HL-60 (cell line): ENCODE measurements around the gene SLC37A3.
"Not testable (repeated sequence)": the region's sequence is repeated elsewhere in the genome, so short reads cannot be mapped to it uniquely, and the experiment has no call there.

Source experiments
- DNase-seq, 2 experiments: peaks; one replicate each; pipeline ENCODE4 v3.0.0-alpha.2; 2010 to 2020; ENCODE audit warnings: low read depth in 1 of 2, low spot score in 1 of 2
- H3K27ac ChIP-seq: fragments of 250-450 bp; sonication (Bioruptor Pico); replicated peaks from 2 replicates; pipeline ENCODE4 v1.5.1; 2020; ENCODE audit warnings: mild to moderate bottlenecking, moderate library complexity
- H3K27me3 ChIP-seq: fragments of 250-450 bp; sonication (Bioruptor Pico); 2 replicates; pipeline ENCODE4 v1.5.1; 2021; ENCODE audit warnings: mild to moderate bottlenecking, moderate library complexity; ENCODE audit not compliant: insufficient read depth, poor library complexity, severe bottlenecking
- H3K4me3 ChIP-seq: replicated peaks from 2 replicates; pipeline ENCODE4 v1.5.1; 2011; ENCODE audit warnings: mild to moderate bottlenecking, control low read depth, low read length; ENCODE audit not compliant: insufficient read depth
- GABPA ChIP-seq: IDR thresholded peaks from 2 replicates; pipeline ENCODE4 v1.6.1; 2012; ENCODE audit warnings: low read depth
- POLR2AphosphoS5 ChIP-seq: IDR thresholded peaks from 2 replicates; pipeline ENCODE4 v1.6.1; 2012; ENCODE audit warnings: low read depth
- SPI1 ChIP-seq: IDR thresholded peaks from 2 replicates; pipeline ENCODE4 v1.6.1; 2012; ENCODE audit warnings: low read depth, mild to moderate bottlenecking, borderline replicate concordance
- TF ChIP-seq, protein P1 (sequence below): IDR thresholded peaks from 2 replicates; pipeline ENCODE4 v1.6.1; 2012; ENCODE audit warnings: low read depth; ENCODE audit not compliant: insufficient replicate concordance
- TF ChIP-seq, protein P2 (sequence below): IDR thresholded peaks from one replicate; pipeline ENCODE4 v1.5.1; 2011; ENCODE audit warnings: low read length, control low read depth, inconsistent platforms; ENCODE audit not compliant: insufficient read depth

Gene SLC37A3

DNA sequence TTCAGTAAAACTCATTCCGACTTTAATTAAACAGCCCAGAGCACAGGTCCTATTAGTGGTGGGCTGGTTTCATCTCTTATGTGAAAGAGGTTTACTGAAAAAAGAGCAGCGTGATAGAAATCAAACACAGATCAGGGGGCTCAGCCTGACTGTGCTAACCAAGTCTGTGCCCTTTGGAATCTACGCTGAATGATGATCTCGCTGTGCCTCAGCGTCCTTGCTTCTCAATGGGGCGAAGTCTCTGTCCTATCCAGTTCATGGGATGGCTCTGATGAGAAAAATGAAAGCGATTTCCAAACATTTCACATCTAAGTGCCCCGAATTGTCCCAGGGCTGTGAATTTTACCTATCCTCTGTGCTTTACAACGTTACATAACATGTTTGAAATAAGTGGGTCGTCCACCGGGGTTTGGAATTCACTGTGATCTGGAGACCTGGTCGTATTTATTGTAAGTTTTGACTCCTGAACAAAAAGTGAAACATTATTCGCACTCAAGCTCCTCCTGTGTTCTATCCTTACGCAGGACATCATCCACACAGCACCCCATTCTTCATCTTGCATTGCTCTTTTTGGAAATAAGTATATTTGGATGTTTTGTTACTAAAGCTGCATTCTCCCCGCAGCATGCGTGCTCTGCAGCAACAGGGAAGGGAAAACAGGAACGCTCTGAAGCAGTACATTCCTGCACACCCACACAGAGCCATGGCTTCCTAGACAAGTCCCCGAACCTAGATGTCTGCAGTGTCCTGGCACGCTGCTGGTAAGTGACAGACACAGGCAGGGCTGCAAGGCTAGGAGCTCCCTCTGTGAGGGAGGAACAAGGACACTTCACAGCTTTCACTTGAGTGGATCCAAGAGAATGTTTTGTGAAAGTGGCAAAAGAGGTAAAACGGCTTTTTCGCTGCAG, 83.5 kb downstream of the SLC37A3 start:
- H3K4me3 ChIP-seq = no peak overlapping the region
- H3K27me3 ChIP-seq = peaks cover 8% of the 10 kb centered on the region
- no peak overlapping the region for H3K27ac ChIP-seq
- DNase-seq = no peak
- no peak for TF ChIP-seq POLR2AphosphoS5
- no peak for TF ChIP-seq GABPA
- no peak for TF ChIP-seq SPI1
- TF ChIP-seq, protein P1, sequence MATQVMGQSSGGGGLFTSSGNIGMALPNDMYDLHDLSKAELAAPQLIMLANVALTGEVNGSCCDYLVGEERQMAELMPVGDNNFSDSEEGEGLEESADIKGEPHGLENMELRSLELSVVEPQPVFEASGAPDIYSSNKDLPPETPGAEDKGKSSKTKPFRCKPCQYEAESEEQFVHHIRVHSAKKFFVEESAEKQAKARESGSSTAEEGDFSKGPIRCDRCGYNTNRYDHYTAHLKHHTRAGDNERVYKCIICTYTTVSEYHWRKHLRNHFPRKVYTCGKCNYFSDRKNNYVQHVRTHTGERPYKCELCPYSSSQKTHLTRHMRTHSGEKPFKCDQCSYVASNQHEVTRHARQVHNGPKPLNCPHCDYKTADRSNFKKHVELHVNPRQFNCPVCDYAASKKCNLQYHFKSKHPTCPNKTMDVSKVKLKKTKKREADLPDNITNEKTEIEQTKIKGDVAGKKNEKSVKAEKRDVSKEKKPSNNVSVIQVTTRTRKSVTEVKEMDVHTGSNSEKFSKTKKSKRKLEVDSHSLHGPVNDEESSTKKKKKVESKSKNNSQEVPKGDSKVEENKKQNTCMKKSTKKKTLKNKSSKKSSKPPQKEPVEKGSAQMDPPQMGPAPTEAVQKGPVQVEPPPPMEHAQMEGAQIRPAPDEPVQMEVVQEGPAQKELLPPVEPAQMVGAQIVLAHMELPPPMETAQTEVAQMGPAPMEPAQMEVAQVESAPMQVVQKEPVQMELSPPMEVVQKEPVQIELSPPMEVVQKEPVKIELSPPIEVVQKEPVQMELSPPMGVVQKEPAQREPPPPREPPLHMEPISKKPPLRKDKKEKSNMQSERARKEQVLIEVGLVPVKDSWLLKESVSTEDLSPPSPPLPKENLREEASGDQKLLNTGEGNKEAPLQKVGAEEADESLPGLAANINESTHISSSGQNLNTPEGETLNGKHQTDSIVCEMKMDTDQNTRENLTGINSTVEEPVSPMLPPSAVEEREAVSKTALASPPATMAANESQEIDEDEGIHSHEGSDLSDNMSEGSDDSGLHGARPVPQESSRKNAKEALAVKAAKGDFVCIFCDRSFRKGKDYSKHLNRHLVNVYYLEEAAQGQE = no peak
- TF ChIP-seq, protein P2, sequence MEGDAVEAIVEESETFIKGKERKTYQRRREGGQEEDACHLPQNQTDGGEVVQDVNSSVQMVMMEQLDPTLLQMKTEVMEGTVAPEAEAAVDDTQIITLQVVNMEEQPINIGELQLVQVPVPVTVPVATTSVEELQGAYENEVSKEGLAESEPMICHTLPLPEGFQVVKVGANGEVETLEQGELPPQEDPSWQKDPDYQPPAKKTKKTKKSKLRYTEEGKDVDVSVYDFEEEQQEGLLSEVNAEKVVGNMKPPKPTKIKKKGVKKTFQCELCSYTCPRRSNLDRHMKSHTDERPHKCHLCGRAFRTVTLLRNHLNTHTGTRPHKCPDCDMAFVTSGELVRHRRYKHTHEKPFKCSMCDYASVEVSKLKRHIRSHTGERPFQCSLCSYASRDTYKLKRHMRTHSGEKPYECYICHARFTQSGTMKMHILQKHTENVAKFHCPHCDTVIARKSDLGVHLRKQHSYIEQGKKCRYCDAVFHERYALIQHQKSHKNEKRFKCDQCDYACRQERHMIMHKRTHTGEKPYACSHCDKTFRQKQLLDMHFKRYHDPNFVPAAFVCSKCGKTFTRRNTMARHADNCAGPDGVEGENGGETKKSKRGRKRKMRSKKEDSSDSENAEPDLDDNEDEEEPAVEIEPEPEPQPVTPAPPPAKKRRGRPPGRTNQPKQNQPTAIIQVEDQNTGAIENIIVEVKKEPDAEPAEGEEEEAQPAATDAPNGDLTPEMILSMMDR = no peak

DNA sequence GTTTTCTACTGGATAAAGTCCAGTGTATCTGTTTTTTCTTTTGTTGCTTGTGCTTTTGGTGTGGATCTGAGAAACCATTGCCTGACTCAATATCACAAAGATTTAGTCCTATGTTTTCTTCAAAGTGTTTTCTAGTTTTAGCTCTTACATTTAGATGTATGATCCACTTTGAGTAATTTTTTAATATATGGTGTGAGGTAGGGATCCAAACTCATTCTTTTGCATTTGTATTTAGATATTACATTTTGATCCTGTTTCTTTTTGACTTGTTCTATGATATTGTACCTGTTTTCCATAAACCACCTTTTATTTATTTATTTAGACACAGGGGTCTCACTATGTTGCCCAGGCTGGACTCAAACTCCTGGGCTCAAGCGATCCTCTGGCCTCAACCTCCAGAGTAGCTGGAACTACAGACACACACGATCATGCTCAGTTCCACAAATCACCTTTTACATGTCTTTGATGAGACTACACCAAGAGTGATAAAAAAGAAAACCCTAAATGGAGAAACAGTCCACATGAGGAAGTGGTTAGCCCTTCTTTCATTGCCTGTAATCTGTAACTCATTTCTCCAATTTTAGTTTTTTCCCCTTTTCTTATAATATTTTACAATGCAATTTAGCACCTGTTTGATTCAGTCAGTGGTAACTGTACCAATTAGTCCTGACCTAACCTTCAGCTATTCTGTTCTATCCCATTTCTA, 86.0 kb downstream of the SLC37A3 start:
- Histone ChIP-seq H3K27me3 (peaks cover 9% of the 10 kb centered on the region), H3K27ac (no peak overlapping the region), H3K4me3 (no peak overlapping the region)
- DNase-seq = peak in 1 of 2 experiments; percentile 3
- TF ChIP-seq SPI1 = peak; percentile 83
- TF ChIP-seq, protein P2 = no peak
- no peak for TF ChIP-seq POLR2AphosphoS5

DNA sequence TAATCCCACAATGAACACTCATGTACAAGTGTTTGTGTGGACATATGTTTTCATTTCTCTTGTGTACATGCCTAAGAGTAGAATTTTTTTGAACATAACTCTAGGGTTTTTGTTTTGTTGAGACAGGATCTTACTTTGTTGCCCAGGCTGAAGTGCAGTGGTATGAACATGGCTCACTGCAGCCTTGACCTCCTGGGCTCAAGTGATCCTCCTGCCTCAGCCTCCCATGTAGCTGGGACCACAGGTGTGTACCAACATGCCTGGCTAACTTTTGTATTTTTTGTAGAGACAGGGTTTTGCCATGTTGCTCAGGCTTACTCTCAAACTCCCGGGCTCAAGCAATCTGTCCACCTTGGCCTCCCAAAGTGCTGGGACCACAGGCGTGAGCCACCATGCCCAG, 87.2 kb downstream of the SLC37A3 start:
- H3K4me3 ChIP-seq, DNase-seq, H3K27me3 ChIP-seq, H3K27ac ChIP-seq: not testable (repeated sequence)

DNA sequence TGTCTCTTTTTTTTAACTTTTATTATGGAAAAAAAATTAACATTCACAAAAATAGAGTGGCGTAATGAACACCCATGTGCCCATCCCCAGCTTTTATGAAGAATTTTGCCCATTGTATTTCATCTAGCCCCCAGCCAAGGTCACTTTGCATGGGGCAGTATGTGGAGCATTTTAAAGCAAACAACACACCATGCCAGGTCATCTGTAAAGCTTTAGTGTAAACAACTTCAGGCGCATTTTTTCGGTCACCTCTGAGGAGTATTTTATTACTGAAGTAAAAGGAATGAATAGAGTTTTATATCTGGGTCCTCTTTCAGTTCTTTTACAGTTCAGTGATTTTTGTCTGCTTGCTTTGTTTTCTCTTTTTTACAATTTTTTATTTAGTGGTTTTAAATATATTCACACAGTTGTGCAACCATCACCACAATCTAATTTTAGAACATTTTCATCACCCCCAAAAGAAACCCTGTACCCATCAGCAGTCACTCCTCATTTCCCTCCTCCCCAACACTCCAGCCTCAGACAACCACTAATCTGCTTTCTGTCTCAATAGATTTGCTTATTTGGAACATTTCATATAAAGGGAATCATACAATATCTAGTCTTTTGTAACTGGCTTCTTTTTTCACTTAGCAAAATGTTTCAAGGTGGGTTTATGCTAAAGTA, 87.9 kb downstream of the SLC37A3 start:
- no peak overlapping the region for H3K27ac ChIP-seq
- H3K27me3 ChIP-seq = peaks cover 2% of the 10 kb centered on the region
- TF ChIP-seq, protein P1 = no peak
- no peak for TF ChIP-seq SPI1
- no peak for TF ChIP-seq POLR2AphosphoS5
- no peak for TF ChIP-seq GABPA
- TF ChIP-seq, protein P2 = no peak
- H3K4me3 ChIP-seq = no peak overlapping the region
- no peak for DNase-seq
